GM19099 (cell line): ENCODE results near the gene LRMDA.

ENCODE experiments used
- POLR2A ChIP-seq: IDR thresholded peaks from 3 replicates; pipeline ENCODE4 v1.6.1; 2011; ENCODE audit warnings: low read depth; ENCODE audit not compliant: insufficient read length; ENCODE audit errors: extremely low read depth

LRMDA gene

GRCh38 chr10:75428434-75429158, 2.8 kb upstream of the LRMDA start:
- no peak for TF ChIP-seq POLR2A

GRCh38 chr10:75429159-75429827, 2.1 kb upstream of the LRMDA start:
- no peak for TF ChIP-seq POLR2A

- TF ChIP-seq POLR2A, result no peak
Measured at GRCh38 chr10:75430000-75430763, 1.2 kb upstream of the LRMDA start.

GRCh38 chr10:75432176-75432575, 752 bp downstream of the LRMDA start:
- no peak for TF ChIP-seq POLR2A

GRCh38 chr10:75432763-75433162, 1.3 kb downstream of the LRMDA start:
- TF ChIP-seq POLR2A, result no peak

- no peak for TF ChIP-seq POLR2A
Measured at GRCh38 chr10:75433216-75433615, 1.8 kb downstream of the LRMDA start.

GRCh38 chr10:75434291-75434690, 2.9 kb downstream of the LRMDA start:
- TF ChIP-seq POLR2A, result no peak

GRCh38 chr10:75435291-75435690, 3.9 kb downstream of the LRMDA start:
- no peak for TF ChIP-seq POLR2A

- TF ChIP-seq POLR2A, result no peak
Measured at GRCh38 chr10:75436896-75437295, 5.5 kb downstream of the LRMDA start.

- TF ChIP-seq POLR2A, result no peak
Measured at GRCh38 chr10:75437693-75438092, 6.3 kb downstream of the LRMDA start.

GRCh38 chr10:75438275-75438674, 6.9 kb downstream of the LRMDA start:
- no peak for TF ChIP-seq POLR2A

- TF ChIP-seq POLR2A, result no peak
Measured at GRCh38 chr10:75439811-75440210, 8.4 kb downstream of the LRMDA start.

GRCh38 chr10:75440271-75440793, 8.9 kb downstream of the LRMDA start:
- no peak for TF ChIP-seq POLR2A

- no peak for TF ChIP-seq POLR2A
Measured at GRCh38 chr10:75441196-75441595, 9.8 kb downstream of the LRMDA start.

GRCh38 chr10:75441682-75442081, 10.3 kb downstream of the LRMDA start:
- TF ChIP-seq POLR2A, result no peak
